Gastrocnemius medialis (tissue), 4 donors: ENCODE data around the gene PDSS2.

ENCODE experiments used
- POLR2A ChIP-seq, 2 donors: fragments of 450-650 bp; IDR thresholded peaks; one replicate each; pipeline ENCODE4 v1.6.1; 2017; ENCODE audit warnings: antibody characterized with exemption in 2 of 2, mild to moderate bottlenecking in 2 of 2, moderate library complexity in 2 of 2
- TF ChIP-seq, protein P1 (sequence below), 5 experiments: fragments of 450-650 bp in 3 of 5; fragments of 200-600 bp in 2 of 5; sonication (generic) in 2 of 5; IDR thresholded peaks in 4 of 5; conservative IDR thresholded peaks in 1 of 5; 1 replicate in 4 of 5; 2 replicates in 1 of 5; pipeline ENCODE4 v1.5.1; 2016 to 2019; ENCODE audit warnings: antibody characterized with exemption in 5 of 5, mild to moderate bottlenecking in 3 of 5, moderate library complexity in 3 of 5

- TF ChIP-seq, protein P1, sequence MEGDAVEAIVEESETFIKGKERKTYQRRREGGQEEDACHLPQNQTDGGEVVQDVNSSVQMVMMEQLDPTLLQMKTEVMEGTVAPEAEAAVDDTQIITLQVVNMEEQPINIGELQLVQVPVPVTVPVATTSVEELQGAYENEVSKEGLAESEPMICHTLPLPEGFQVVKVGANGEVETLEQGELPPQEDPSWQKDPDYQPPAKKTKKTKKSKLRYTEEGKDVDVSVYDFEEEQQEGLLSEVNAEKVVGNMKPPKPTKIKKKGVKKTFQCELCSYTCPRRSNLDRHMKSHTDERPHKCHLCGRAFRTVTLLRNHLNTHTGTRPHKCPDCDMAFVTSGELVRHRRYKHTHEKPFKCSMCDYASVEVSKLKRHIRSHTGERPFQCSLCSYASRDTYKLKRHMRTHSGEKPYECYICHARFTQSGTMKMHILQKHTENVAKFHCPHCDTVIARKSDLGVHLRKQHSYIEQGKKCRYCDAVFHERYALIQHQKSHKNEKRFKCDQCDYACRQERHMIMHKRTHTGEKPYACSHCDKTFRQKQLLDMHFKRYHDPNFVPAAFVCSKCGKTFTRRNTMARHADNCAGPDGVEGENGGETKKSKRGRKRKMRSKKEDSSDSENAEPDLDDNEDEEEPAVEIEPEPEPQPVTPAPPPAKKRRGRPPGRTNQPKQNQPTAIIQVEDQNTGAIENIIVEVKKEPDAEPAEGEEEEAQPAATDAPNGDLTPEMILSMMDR (IDR thresholded peaks at IDR 0.05 in 4 of 5, conservative IDR thresholded peaks at IDR 0.05 in 1 of 5) = peak in 4 of 5 experiments; percentile 35 to 61 (median 42)
- no peak for TF ChIP-seq POLR2A (IDR thresholded peaks at IDR 0.05)
Observed at GRCh38 chr6:107318100-107318736, 141.1 kb downstream of the PDSS2 start.
